GM10266 (cell line): ENCODE data around the gene STK24.

ENCODE experiments used
- DNase-seq: peaks from one replicate; pipeline ENCODE4 v3.0.0; 2012; ENCODE audit errors: extremely low spot score
- TF ChIP-seq, protein P1 (sequence below): IDR thresholded peaks from 2 replicates; pipeline ENCODE4 v1.5.1; 2012; ENCODE audit warnings: mild to moderate bottlenecking, low read depth; ENCODE audit not compliant: control insufficient read depth, insufficient read depth; ENCODE audit errors: missing control alignments

Gene STK24

DNA sequence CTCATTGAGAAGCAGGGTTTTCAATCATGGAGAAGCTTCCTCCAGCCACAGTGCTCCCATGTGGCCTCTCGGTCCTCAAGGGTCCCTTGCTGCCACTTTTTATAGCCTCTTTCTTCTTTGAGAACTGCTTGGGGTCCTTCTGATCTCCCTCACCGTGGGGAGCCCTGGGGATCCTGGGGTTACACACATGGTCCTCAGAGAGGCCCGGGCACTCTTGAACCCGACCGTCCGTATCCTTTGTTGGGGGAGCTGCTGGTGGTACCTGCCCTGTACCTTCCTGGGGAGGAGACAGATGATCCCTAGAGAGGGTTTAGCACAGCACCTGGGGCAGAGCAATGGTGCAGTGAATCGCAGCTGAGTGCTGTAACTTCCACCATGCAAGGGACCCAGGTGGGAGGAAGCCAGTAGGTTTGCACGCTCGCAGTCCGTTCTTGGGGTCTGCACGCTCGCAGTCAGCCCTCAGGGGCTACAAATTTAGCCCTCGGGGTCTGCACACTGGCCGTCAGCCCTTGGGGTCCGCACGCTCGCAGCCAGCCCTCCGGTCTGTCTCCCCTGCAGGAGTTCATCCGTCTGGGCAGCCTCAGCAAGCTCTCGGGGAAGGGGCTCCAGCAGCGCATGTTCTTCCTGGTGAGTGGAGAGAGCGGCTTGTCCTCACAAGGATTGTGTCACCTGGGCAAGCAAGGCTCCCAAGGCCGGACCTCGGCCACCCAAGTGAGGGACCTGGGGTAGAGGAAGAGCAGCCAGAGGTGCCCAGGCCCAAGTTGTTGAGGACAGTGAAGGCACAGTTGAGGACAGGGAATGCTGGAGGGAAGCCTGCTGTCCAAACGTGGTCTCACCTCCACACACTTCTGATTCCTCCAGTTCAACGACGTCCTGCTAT lies 138.4 kb downstream of the STK24 start:
- no peak for DNase-seq
- TF ChIP-seq, protein P1, sequence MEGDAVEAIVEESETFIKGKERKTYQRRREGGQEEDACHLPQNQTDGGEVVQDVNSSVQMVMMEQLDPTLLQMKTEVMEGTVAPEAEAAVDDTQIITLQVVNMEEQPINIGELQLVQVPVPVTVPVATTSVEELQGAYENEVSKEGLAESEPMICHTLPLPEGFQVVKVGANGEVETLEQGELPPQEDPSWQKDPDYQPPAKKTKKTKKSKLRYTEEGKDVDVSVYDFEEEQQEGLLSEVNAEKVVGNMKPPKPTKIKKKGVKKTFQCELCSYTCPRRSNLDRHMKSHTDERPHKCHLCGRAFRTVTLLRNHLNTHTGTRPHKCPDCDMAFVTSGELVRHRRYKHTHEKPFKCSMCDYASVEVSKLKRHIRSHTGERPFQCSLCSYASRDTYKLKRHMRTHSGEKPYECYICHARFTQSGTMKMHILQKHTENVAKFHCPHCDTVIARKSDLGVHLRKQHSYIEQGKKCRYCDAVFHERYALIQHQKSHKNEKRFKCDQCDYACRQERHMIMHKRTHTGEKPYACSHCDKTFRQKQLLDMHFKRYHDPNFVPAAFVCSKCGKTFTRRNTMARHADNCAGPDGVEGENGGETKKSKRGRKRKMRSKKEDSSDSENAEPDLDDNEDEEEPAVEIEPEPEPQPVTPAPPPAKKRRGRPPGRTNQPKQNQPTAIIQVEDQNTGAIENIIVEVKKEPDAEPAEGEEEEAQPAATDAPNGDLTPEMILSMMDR = no peak

DNA sequence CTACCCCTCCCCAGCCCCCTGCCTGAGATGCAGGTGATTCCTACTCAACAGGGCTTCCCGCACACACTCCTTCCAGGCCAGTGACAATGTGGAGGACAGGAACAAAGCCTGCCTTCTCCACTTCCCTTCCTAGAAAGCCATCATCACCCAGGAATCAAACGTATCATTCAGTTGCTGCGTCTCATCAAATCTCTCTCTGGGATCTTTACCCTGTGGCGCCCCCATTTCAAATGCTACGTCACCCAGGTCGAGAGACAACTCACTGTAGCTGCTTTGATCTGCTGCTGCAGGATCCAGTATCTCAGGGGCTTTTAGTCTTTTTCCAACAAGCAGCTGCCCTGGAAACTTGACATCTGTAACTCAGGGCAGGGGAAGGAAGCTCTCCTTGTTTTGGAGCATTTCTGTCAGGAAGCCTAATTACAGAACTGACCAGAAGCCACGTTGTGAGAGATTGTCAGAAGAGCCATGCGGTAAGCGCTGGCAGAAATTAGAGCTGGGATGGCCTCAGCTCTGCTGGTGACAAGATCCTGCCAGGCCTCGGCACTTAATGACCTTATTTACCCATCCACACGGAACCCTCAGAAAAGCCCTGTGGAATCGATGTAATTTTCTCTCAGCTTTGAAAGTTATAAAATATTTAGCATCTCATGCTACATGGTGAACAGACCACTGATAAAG lies 140.5 kb downstream of the STK24 start:
- TF ChIP-seq, protein P1 = no peak
- no peak for DNase-seq

DNA sequence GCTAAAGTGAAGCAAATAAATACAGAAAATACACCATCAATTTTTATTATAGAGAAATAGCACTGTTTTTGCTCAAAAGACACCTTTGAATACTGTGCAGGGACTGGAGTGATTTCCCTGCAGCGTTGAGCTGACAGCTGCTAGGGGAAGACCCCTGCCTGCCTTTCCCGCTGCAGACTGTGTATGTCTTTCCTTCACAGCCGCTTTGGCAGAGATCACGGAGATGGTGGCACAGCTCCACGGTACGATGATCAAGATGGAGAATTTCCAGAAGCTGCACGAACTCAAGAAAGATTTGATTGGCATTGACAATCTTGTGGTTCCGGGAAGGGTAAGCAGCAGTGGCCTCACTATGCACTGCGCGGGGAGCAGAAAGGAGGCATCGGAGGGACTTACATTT lies 141.5 kb downstream of the STK24 start:
- TF ChIP-seq, protein P1 = no peak
- DNase-seq = no peak

DNA sequence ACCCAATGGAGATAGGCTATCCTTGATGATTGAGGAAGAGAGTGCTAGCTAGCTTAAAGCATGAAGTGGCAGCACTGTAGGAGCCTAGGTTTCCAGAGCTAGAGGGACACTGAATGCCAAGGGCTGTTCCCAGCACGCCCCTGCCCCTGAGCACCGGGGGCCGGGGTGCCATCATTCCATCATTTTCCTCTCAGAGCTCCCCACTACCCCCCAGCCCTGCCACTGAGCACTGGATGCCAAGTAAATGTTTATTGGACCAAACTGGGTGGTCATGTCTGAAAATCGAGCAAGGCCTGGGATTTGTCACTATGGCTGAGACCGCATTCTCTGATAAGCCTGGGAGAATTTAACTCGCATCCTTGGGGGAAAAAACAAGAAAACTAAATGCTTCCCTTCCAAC lies 142.8 kb downstream of the STK24 start:
- TF ChIP-seq, protein P1 = no peak

DNA sequence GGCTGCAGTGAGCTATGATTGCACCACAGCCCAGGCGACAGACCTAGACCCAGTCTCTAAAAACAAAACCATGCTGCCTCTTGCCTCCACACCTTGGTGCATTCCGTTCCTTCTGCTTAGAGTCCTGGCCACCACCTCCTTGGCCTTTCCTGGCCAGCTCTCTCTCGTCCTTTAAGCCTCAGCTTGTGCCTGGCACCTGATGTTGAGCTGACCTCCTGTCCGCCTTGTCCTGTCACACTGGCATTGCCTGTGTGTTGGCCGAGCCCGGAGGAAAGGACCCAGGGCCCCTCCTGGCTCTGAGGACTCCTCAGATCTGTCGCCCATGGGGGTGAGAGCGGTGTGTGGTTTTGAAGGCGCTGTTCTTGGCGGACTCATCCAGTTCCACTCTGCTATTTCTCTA lies 143.3 kb downstream of the STK24 start:
- DNase-seq = no peak
- TF ChIP-seq, protein P1 = no peak

More for the DNA sequence above, 142.8 kb downstream of the STK24 start:
- DNase-seq = no peak

DNA sequence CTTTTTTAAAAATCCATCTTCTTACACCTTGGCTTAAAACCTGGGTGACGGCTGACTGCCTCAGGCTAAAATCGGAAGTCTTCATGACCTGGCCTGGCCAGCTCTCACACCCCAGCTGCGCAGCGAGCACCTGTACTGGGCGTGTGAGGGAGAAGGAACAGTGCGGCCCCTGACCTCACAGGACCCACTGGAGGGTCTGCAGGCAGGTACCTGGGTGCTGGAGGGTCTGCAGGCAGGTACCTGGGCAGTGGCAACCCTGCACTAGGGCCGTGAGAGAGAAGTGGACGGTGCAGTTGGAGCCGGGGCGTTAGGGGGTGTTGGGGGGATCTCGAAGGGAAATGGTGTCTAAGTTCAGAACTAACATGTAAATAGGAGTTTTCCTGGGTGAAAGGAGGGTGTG lies 144.3 kb downstream of the STK24 start:
- DNase-seq = no peak

More for the DNA sequence above, 144.3 kb downstream of the STK24 start:
- TF ChIP-seq, protein P1 = no peak
